ENCODE data around the gene ITGB2.

ITGB2 gene

GRCh38 chr21:44870748-44871495, 49.8 kb downstream of the ITGB2 start:
- no peak for DNase-seq (ENCODE audit: low read depth in 1 of 2, low spot score in 1 of 2)

GRCh38 chr21:44869781-44870747, 50.6 kb downstream of the ITGB2 start:
- DNase-seq (ENCODE audit: low read depth in 1 of 2, low spot score in 1 of 2), result no peak

DNA sequence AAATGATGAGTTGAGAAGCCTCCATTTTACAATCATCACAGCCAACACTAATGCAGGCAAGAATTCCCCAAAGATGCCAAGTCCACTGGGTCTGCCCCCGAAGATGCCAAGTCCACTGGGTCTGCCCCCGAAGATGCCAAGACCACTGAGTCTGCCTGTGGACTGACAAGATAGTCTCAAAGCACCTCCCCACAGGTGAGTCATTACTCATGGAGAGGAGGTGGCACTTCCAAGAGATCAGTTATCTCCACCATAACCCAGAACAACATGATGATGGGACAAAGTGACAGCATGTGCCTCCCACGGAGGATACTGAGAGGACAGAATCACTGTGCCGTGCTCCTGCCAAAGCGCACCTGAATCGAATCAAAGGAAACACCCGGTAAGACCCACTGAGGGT, 52.0 kb downstream of the ITGB2 start:
- no peak for DNase-seq (ENCODE audit: low read depth in 1 of 2, low spot score in 1 of 2)

DNA sequence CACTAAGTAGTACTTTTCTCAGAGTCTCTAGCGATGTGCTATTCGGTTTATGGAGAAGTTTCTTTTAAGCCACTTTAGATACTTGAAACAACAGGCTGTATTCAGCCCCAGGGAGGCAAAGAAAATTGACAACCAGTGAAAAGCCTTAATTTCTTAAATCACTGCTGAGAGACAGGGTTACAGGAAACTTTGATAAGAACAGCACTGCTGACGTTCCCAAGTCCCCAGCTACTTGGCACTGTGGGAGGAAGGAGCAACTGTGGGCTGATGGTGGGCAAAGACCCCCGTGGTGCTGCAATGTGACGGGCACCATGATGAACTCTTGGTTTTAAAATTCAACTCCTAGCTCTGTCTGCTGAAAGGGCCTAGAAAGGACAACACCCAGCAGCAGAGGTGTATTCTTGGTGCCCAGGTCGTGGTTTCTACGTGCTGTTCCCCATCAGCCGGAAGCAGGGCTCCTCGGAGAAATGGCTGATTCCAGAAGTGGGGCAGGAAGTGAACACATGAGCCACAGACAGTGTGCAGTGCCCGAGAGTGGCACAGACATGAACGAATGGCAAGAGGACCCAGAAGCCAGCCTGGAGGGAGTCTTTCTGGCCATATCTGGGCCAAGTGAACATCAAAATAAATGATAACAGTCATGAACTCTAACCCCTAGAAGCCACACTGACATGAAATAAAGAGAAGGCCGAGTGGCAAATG, 52.5 kb downstream of the ITGB2 start:
- no peak for DNase-seq (ENCODE audit: low read depth in 1 of 2, low spot score in 1 of 2)

DNA sequence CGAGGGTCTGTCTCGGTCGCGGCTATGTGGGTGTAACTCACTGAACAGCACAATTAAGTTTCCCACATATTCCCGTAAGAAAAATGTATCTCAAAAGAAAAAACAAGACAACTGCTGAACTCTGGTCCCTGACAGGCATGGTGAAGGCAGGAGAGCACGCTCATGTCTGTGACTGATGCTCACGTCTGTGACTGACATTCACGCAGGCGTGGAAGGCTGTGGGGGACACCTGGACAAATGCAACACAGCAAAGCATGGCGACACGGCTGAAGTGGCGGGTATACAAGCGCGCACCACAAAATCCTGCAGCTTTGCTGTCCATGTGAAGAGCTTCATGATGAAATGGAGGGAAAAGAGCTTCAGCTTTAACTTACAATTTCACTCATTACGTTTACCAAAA, 53.2 kb downstream of the ITGB2 start:
- no peak for DNase-seq (ENCODE audit: low read depth in 1 of 2, low spot score in 1 of 2)

- DNase-seq (ENCODE audit: low read depth in 1 of 2, low spot score in 1 of 2), result no peak
Measured at GRCh38 chr21:44866780-44867179, 53.9 kb downstream of the ITGB2 start.

- DNase-seq (ENCODE audit: low read depth in 1 of 2, low spot score in 1 of 2), result no peak
Measured at GRCh38 chr21:44865561-44866280, 55.0 kb downstream of the ITGB2 start.

DNA sequence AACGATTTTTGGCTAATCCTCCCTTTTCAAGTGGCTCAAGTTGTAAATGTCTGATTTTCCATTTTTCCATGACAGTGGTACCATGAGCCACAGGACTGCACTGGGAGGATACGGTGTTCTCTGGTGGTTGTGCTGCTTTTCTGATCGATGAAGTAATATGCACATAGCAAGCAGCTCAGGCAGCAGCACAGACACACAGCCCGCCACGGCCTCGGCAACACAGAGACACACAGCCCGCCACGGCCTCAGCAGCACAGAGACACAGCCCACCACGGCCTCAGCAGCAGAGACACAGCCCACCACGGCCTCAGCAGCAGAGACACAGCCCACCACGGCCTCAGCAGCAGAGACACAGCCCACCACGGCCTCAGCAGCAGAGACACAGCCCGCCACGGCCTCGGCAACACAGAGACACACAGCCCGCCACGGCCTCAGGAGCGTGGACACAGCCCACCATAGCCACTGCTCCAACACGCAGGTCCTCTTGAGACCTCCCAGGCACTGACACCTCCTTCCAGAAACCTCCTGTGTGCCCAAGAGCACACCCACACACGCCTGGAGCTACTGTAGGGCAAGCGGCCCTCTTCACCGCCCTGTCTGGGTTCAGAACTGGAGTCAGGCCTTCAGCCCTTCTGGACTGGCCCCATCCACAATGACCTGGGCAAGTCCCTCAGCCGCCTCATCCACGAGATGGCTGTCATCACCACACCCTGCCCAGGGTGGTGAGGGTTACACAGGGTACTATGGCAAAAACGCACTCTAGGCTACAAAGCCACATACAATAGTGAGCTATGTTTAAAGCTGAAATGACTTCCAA, 57.6 kb downstream of the ITGB2 start:
- no peak for DNase-seq (ENCODE audit: low read depth in 1 of 2, low spot score in 1 of 2)

- no peak for DNase-seq (ENCODE audit: low read depth in 1 of 2, low spot score in 1 of 2)
Measured at GRCh38 chr21:44858791-44859190, 61.9 kb downstream of the ITGB2 start.

- no peak for DNase-seq (ENCODE audit: low read depth in 1 of 2, low spot score in 1 of 2)
Measured at GRCh38 chr21:44858291-44858690, 62.4 kb downstream of the ITGB2 start.

DNA sequence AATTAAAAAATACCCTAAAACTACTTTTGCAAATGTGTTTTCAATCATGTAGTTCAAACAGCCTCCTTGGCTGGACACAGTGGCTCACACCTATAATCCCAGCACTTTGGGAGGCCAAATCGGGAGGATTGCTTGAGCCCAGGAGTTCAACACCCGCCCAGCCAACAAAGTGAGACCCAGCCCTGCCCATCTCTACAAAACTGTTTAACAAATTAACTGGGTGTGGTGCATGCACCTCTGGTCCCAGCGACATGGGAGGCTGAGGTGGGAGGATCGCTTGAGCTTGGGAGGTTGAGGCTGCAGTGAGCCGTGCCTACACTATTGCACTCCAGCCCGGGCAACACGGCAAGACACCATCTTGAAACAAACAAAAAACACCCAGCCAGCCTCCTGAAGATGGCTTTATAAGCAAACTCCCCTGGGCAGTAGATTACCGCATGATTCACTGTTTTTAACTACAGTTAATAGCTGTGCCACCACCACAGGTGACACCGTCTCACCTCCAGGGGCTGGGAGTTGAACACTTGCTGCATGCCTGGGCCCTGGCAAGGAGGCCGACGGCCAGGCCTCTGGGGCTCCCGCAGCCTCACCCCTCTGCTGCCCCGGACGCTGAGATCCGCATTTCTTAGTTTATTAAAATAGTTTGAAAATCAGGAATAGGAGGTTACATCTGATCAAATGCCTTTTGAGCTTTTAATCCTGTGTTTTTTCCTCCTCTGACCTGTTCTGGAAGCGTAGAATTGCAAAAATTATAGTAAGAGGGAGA, 63.4 kb downstream of the ITGB2 start:
- no peak for DNase-seq (ENCODE audit: low read depth in 1 of 2, low spot score in 1 of 2)

GRCh38 chr21:44856131-44856530, 64.6 kb downstream of the ITGB2 start:
- no peak for DNase-seq (ENCODE audit: low read depth in 1 of 2, low spot score in 1 of 2)

DNA sequence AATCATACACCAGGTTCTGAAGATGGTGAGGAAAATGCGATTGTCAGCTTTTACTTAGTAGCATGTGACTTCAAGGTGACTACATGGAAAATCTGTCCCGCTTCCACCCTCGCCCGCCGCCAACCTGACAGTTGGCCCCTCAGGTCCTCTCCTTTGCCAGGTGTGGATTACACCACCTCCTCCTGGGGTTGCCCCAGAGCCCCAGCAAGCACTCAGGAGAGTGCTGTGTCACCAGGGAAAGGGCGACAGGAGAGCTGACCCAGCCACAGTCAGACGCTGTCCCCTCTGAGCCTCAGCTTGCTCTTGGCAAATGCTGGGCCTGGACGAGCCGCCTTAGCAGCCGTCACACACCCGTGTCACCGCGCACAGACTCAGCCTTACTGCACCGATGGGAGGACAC, 65.1 kb downstream of the ITGB2 start:
- DNase-seq (ENCODE audit: low read depth in 1 of 2, low spot score in 1 of 2), result no peak

- DNase-seq (ENCODE audit: low read depth in 1 of 2, low spot score in 1 of 2), result no peak
Measured at GRCh38 chr21:44854664-44855446, 65.8 kb downstream of the ITGB2 start.

- no peak for DNase-seq (ENCODE audit: low read depth in 1 of 2, low spot score in 1 of 2)
Measured at GRCh38 chr21:44854391-44854663, 66.4 kb downstream of the ITGB2 start.

- DNase-seq (ENCODE audit: low read depth in 1 of 2, low spot score in 1 of 2), result no peak
Measured at GRCh38 chr21:44853601-44854390, 66.9 kb downstream of the ITGB2 start.

GRCh38 chr21:44850905-44851657, 69.6 kb downstream of the ITGB2 start:
- DNase-seq (ENCODE audit: low read depth in 1 of 2, low spot score in 1 of 2), result no peak

Data from activated T-helper 1 cell treated with anti-CD3 and anti-CD28 coated beads, Interleukin-2, amount 50 U/mL, for 16 hours (primary cell).